Right lobe of liver (tissue), 6 donors: ENCODE data around the gene ROCK2. TPM values are rescaled to one million over a fixed set of nuclear protein-coding genes. Genes with fewer than 3 reads are reported as not detected.

Experiments used
- ATAC-seq, 4 donors: fragments of 200-7000 bp; cut with Tn5 transposase; one replicate each; pipeline ENCODE4 v1.9.1; 2020; ENCODE audit warnings: mild to moderate bottlenecking in 4 of 4, moderate library complexity in 4 of 4
- DNase-seq, 3 donors: peaks; one replicate each; pipeline ENCODE4 v3.0.0-alpha.2; 2020
- H3K27ac ChIP-seq, 3 donors: fragments of 200-600 bp; one replicate each; pipeline ENCODE4 v1.8.0; 2022
- H3K27me3 ChIP-seq, 2 donors: fragments of 200-600 bp; one replicate each; pipeline ENCODE4 v1.8.0; 2022
- H3K36me3 ChIP-seq, 4 donors: fragments of 200-600 bp; sonication (generic) in 1 of 4; one replicate each; pipeline versions ENCODE4 v1.5.1 to v1.8.0; 2017 to 2022; ENCODE audit warnings: control low read depth in 1 of 4
- H3K4me1 ChIP-seq, 4 donors: fragments of 200-600 bp; sonication (generic) in 1 of 4; one replicate each; pipeline versions ENCODE4 v1.5.1 to v1.8.0; 2017 to 2022; ENCODE audit warnings: control low read depth in 1 of 4
- H3K4me3 ChIP-seq, 3 donors: fragments of 200-600 bp; one replicate each; pipeline ENCODE4 v1.8.0; 2022
- H3K9me3 ChIP-seq, 4 donors: fragments of 200-600 bp; sonication (generic) in 1 of 4; one replicate each; pipeline versions ENCODE4 v1.5.1 to v1.8.0; 2017 to 2022; ENCODE audit warnings: control low read depth in 1 of 4
- POLR2A ChIP-seq: fragments of 450-650 bp; IDR thresholded peaks from one replicate; pipeline ENCODE4 v1.6.1; 2017; ENCODE audit warnings: antibody characterized with exemption, mild to moderate bottlenecking
- WGBS: methylation state at CpG from one replicate; pipeline ENCODE4 v1.1.6; 2018; ENCODE audit warnings: low coverage, low lambda C conversion rate; ENCODE audit not compliant: insufficient coverage; ENCODE audit errors: missing lambda C conversion rate; 5-methylcytosine and 5-hydroxymethylcytosine counted together
- intact Hi-C, 2 donors: fragments of 100-400 bp; cut with DNase I; formaldehyde crosslinking; loops; one replicate each; pipeline versions ENCODE4 v1.11.2 to v1.14.1; 2022
- total RNA-seq, 6 experiments: library from RNA; depleted of rRNA in 2 of 6; stranded (reverse); fragments of >200 nt in 2 of 6; fragmentation: NEBNext Ultra II Directional in 3 of 6; extraction: Animal tissue kit (Norgen Biotek cat#: 25700) in 3 of 6; gene quantifications; one replicate each; pipeline versions ENCODE4 v1.1.0 to v1.2.4, GENCODE V29; 2016 to 2023
- TF ChIP-seq, protein P1 (sequence below), 4 donors: fragments of 200-600 bp in 3 of 4; fragments of 450-650 bp in 1 of 4; IDR thresholded peaks; one replicate each; pipeline versions ENCODE4 v1.5.1 to v1.8.0; 2016 to 2022; ENCODE audit warnings: antibody characterized with exemption in 4 of 4, mild to moderate bottlenecking in 2 of 4
- donor health status: DM: no; HTN: yes; CAD: no.
- donor health status: DM: no; HTN: no; CAD: no.
- donor health status: DM: no; HTN: no; CAD: no.
- donor health status: DM: no; HTN: yes; CAD: no.
- donor health status: DM: no; HTN: yes; CAD: no.

ROCK2 gene
- total RNA-seq, 6 experiments from 2014 or later = 11.6 to 23.9 (median 19.8) TPM

DNA sequence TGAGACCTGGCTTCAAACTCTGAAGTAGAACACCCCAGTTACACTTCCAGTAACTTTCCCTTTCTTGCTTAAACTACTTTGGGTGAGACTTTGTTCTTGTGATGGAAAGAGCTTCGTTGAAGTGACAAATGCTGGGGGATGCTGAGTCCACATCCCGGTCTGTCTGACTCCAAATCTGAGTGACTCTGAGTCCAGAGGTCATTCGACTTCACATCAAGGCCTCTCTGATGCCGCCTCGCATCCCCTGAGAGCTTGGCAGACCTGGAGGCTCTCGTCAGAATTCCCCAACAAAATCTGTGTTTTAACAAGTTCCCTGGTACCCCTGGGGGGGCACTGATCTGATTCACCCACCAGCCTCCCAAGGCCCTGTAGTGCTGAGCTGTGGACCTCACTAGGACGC is 31.6 kb upstream of the ROCK2 start:
- no peaks in the 10 kb centered on the region for H3K36me3 ChIP-seq
- no peaks in the 10 kb centered on the region for H3K9me3 ChIP-seq
- DNase-seq = no peak
- no peaks in the 10 kb centered on the region for H3K27me3 ChIP-seq
- no CpG with 5 or more reads among the region's 7 CpGs for WGBS
- H3K27ac ChIP-seq = peak overlapping the region in 1 of 3 donors; percentile 39
- intact Hi-C loops = no loop called here
- TF ChIP-seq, protein P1, sequence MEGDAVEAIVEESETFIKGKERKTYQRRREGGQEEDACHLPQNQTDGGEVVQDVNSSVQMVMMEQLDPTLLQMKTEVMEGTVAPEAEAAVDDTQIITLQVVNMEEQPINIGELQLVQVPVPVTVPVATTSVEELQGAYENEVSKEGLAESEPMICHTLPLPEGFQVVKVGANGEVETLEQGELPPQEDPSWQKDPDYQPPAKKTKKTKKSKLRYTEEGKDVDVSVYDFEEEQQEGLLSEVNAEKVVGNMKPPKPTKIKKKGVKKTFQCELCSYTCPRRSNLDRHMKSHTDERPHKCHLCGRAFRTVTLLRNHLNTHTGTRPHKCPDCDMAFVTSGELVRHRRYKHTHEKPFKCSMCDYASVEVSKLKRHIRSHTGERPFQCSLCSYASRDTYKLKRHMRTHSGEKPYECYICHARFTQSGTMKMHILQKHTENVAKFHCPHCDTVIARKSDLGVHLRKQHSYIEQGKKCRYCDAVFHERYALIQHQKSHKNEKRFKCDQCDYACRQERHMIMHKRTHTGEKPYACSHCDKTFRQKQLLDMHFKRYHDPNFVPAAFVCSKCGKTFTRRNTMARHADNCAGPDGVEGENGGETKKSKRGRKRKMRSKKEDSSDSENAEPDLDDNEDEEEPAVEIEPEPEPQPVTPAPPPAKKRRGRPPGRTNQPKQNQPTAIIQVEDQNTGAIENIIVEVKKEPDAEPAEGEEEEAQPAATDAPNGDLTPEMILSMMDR (IDR thresholded peaks at IDR 0.05) = no peak
- TF ChIP-seq POLR2A = no peak
- H3K4me3 ChIP-seq = no peak overlapping the region
- H3K4me1 ChIP-seq = peaks cover 0 to 30% (median 5%) of the 10 kb centered on the region in 4 donors
- no peak for ATAC-seq

GRCh38 chr2:11375689-11376027 is 31.2 kb upstream of the ROCK2 start:
- ATAC-seq (no peak), DNase-seq (no peak)
- no peaks in the 10 kb centered on the region for H3K9me3 ChIP-seq
- H3K27me3 ChIP-seq = no peaks in the 10 kb centered on the region
- no peaks in the 10 kb centered on the region for H3K36me3 ChIP-seq
- intact Hi-C loops = no loop called here
- no peak overlapping the region for H3K4me3 ChIP-seq
- H3K27ac ChIP-seq = peak overlapping the region in 1 of 3 donors; percentile 39
- TF ChIP-seq, protein P1 (IDR thresholded peaks at IDR 0.05) = no peak
- 82% methylated on average over 5 of the region's 7 CpGs for WGBS
- H3K4me1 ChIP-seq = peaks cover 0 to 34% (median 8%) of the 10 kb centered on the region in 4 donors

DNA sequence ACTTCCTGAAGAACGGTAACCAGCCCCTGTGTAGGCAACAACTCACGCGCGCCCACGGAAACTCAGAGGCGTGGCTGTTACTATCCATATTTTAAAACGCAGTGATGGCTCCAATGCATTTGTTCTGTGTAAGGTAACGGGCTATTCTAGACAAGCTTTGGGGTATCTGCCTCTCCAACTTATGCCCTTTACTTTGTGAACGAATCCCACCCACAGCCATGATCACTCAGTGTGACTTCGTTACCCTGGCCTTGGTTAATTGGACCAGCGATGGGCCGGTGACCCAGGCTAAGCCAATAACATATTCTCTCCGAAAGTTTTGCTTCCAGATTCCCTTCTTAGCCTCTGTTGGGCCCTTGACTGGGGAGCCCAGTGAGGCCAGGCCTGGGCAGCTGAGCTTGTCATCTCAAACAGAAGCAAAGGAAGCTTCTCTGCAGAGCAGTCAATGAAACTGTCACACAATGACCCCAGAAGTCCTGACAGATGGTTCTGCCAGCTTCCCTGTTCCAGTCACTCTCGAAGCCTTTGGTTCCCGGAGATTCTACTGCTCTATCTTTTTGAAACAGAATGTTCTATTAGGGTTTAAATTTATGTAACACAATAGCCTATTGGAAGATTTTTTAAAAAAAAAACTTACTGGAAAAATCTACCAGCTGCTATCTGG is 30.7 kb upstream of the ROCK2 start:
- Histone ChIP-seq H3K27ac (peak overlapping the region in 2 of 3 donors; percentile 41 to 45), H3K4me3 (no peak overlapping the region), H3K36me3 (no peaks in the 10 kb centered on the region), H3K4me1 (peaks cover 0 to 39% (median 10%) of the 10 kb centered on the region in 4 donors), H3K27me3 (no peaks in the 10 kb centered on the region), H3K9me3 (no peaks in the 10 kb centered on the region)
- ATAC-seq = no peak
- 84% methylated on average over 5 of the region's 15 CpGs for WGBS
- no peak for TF ChIP-seq POLR2A
- TF ChIP-seq, protein P1 (IDR thresholded peaks at IDR 0.05) = no peak
- DNase-seq = no peak
- intact Hi-C loops = no loop called here

DNA sequence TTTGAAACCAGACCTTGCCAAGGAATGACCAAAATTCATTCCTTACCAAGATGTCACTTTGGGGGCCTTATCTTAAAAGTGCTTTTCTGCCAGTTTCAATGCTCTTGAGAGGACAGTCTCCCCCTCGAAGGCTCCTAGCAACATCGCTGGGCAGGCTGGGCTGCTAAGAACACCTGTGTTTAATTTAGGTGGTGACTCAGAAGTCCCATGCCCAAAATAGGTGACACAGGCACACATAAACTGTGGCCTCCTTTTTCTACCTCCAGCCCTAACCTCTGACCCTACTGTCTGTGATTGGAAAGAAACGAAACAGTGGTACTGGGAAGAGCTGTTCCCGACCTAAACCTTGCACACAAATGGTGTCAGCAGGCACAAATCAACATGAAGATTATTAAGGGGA is 28.7 kb upstream of the ROCK2 start:
- intact Hi-C loops = no loop called here
- 63% methylated on average over 4 of the region's 4 CpGs for WGBS
- no peaks in the 10 kb centered on the region for H3K9me3 ChIP-seq
- DNase-seq = no peak
- no peaks in the 10 kb centered on the region for H3K36me3 ChIP-seq
- ATAC-seq = peak in 1 of 4 donors; percentile 12
- no peak for TF ChIP-seq POLR2A
- TF ChIP-seq, protein P1 (IDR thresholded peaks at IDR 0.05) = no peak
- peak overlapping the region in 1 of 3 donors; percentile 28 for H3K27ac ChIP-seq
- H3K4me3 ChIP-seq = no peak overlapping the region
- H3K27me3 ChIP-seq = no peaks in the 10 kb centered on the region
- peaks cover 0 to 41% (median 12%) of the 10 kb centered on the region in 4 donors for H3K4me1 ChIP-seq
